ENCODE measurements around the gene CCDC15.

Gene CCDC15

GRCh38 chr11:125071435-125071834 is 117.4 kb downstream of the CCDC15 start:
- no peak for DNase-seq

DNA sequence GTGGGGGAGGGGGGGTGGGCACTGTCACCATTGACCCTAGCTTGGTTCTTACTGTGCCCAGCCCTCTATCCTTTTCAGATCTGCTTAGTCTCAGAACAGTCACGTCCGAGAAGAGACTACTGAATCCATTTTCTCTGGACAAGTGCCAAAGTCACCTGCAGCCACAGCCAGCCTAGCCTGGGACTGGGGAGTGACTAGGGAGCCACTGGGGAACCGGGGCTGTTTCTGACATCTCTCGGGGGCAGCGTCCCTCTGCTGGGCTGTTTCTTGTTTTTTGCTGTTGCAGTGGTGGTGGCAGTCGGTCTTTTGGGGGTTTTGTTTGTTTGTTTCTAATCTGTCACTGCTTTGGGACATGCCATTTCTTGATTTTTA is 117.8 kb downstream of the CCDC15 start:
- DNase-seq, result no peak

DNA sequence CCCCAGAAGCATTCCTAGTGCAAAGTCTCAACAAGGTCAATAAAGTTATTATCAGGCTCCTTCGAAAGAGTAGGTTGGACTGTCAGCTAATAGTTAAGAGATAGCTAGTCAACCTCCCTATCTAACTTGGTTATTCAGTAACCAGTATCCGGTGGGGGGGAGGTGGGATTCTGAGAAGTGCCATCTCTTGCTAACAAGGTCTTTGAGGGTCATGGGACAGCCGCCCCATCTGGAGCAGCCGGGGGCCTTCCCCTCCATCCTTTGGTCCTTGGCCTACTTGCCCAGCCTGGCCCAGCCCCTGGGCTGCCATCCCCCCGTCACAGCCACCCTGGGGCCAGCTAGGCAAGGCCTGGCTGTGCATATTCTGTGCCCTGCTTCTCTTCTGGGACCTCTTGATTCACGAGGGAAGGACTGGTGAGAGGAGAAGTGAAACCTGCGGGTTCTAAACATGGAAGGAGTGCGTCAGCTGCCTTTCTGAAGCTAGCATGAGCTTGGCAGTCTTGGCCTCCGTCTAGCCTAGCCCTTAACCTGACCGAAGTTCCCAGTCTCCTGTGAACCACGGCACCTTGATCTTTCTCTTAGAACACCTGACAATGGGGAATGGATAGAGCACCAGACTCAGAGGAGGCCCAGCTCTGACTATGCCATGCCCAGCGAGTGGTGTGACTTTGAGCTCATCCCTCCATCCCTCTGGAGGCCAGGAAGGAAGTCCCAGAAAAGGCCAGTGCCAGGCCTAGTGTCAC is 118.4 kb downstream of the CCDC15 start:
- DNase-seq, result no peak

DNA sequence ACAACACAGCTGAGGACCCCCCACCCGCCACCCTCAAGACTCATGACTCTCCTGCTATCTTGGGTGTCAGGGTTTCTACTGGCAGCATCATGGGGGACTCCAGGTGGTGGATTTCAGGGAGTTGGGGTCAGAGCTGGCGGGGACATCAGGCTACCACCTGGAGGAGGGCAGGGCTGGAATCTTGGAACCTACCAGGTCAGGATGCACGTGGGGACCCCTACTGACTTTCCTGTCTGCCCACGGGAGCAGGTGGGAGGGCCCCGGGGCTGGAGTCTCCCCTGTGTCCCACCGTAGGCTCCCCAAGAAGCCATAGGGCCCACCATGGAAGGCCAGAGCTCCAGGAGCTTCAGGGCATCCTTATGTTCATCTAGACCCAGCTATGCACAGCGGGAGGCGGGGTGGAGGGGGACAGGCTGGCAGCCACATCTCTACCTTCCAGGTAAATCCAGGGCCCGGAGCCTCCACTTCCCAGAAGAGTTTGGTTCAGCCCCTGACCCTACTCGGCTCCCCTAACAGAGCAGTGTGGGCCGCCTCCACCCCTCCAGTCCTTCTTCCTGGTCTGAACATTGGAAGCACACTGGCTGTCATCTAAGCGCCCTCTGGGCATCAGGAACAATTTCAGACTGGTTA is 119.1 kb downstream of the CCDC15 start:
- no peak for DNase-seq

- no peak for DNase-seq
These were observed 119.8 kb downstream of the CCDC15 start for GRCh38 chr11:125073616-125074483.

DNA sequence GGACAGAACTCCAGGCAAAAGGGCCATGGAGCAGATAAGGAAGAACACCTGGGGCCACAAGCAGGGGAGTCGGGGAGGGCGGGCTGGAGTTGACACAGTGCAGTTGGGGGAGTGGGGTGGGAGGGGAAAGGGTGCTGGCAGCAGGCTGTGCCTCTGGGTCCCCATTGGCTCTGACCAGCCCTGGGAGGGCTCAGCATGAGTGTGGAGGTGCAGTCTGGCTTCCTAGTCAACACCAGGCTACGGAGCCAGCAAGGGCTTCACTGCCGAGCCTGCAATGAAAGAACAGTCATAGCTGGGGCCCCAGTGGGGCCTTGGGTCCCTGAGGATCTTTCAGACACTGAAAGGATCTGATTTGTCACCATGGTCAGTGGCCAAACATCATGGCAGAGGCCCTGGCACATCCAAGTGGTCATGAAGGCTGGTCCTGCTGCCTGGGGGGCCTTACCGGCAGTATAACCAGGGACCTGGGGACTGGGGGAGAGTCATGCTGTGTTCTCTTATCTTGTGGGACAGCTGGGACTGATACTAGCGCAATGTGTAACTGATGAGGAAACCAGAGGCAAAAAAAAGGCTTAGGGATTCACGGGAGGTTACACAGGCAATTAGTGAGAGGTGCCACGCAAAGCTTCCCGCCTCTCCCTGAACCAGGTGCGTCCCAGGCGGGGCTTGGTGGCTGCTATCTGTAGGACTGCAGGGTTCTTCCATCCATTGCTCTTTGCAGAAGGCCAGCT is 120.7 kb downstream of the CCDC15 start:
- DNase-seq, result no peak

DNA sequence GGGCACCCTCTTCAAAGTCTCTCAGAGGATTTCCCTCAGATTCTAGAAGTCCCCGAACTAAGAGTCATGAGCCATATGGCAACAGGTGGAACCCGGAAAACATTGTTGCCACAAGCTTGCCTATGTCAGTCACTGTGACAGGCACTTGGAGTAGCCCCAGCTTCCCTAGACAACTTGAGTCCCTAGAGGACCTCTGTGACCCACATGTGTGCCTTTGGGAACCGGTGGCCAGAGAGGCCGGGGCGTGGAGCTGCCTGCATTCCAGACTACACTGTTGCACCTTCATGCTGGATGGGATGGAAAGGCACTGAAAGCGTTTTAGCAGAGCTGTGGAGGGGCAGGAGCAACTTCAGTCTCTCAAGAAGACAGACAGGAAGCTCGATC is 121.2 kb downstream of the CCDC15 start:
- DNase-seq, result no peak

DNA sequence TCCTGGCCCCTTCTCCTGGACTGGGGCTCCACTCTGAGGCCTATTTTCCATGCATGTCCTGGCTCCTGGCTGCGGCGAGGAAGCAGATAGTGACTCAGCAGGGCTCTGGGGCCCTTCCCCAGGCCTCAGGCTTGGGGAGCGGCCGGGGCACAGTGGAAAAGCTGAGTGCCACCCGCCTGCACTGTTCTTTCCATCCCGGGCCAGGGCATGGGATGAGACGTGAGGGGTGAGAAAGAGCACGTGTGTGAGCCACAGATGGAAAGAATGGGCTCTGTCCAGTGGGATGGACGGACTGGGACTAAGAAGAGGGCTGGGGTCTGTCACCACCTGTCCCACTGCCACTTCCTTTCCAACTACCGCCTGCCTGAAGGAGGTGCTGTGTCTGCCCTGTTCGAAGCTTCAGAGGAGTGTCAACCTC is 121.9 kb downstream of the CCDC15 start:
- DNase-seq, result no peak

DNA sequence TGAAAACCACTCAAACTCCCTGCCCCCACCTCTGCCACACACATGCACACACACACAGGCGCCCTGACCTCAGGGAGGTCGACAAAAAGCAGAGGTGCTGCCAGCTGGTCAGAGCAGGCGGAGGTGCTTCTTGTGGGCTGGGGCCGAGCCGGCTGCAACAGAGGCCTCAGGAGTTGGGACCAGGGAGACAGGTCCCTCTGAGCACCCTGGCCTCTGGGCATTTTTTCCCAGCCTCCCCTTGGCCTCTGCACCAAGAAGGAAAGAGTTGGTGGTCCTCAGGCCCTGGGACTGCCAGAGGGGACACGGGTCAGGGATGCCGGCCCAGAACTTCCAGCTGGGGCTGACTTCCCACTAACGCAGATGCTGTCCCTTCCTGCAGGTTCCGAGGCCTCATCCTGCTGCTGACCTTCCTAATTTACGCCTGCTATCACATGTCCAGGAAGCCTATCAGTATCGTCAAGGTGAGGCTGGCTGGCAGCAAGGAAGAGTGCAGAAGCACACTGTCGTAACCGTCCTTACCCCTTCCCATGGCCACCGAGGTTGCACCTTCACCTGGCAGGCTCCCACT is 122.5 kb downstream of the CCDC15 start:
- no peak for DNase-seq

- DNase-seq, result no peak
These were observed 124.0 kb downstream of the CCDC15 start for GRCh38 chr11:125078016-125078415.

DNA sequence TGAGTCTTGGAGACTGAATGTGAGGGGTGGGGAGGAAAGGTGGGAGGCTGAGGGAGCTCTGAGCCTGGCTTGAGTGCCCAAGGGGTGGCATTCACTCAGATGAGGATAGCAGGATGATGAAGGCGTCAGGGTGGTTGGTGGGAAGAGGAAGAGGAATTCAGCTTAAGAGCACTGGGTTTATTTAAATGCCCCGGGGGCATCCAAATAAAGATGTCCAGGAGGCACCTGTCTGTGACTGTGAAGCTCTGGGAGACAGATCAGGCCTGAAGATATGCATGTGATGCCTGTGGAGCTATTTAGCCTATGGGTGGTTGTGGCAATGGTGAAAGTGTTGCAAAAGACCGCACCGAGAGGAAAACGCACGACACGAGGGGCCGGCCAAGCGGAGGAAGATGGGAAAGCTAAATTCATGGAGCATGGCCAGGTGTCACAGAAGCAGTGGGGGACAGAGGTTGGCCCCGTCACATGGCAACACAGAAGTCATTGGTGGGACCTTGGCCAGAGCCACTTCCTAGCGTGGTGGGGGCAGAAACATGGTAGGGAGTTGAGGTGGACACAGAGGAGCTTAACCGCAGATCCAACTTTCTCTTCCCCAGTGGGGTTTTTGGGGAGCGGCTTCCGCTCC is 124.6 kb downstream of the CCDC15 start:
- DNase-seq, result no peak

DNA sequence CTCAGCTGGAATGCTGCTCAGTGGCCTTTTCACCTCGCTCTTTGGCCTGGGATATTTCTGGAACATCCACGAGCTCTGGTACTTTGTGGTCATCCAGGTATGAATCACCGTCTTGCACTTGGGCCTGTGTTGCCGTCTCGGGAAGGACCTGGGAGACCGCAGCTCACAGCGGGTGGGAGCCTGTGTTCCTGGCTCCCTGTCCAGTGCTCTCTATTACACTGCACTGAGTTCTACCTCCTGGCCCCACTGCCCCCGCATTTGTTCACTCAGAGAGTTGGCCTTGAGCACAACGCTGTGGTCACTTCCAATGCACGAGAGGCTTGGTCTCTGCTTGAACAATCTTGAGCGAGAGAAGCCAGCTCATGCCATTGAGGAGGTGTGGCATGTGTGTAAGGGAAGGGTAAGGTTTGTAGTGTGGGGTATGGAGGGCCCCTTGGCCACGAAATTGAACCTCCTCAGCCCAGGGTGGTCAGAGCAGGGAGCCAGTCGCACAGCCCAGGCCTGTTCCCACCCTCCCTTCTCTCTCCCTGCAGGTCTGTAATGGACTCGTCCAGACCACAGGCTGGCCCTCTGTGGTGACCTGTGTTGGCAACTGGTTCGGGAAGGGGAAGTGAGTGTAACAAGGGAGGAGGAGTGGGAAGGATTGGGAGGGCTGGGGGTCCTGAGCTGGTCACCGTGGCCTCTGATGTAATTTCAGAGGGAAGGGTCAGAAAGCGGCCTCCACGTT is 125.3 kb downstream of the CCDC15 start:
- no peak for DNase-seq

GRCh38 chr11:125079878-125080530 is 126.0 kb downstream of the CCDC15 start:
- no peak for DNase-seq

GRCh38 chr11:125080531-125080911 is 126.5 kb downstream of the CCDC15 start:
- DNase-seq, result no peak

DNA sequence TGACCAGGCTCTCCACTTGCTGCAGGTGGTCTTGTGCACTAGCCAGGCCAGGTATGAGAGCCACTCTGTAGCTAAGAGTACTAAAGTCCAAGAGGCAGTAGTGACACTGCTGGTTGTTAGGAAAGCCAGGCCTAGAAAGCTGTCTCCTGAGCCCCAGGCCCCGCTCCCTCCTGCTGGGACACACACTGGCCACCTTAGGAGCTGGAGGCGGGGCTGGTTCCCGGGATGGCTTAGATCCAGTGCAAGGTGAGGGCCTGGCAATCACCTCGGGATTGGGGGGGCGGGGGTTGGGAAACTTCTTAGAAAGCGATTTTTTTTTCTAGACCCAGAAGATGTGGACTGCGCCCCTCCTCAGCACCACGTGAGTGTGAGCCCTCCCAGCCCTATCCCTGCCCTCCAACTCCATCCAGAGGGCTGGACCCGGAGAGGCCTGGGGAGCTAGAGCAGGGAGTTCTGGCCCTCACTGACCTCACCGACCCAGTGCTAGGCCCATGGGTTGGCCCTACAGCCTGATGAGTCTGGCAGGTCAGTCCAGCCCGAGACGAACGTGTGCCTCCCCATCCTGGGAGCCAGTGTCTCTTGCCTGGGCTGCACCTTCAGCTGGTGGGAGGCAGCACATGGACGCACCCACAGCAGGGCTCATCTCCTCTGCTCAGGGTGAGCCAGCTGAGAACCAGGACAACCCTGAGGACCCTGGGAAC is 127.2 kb downstream of the CCDC15 start:
- DNase-seq, result no peak

DNA sequence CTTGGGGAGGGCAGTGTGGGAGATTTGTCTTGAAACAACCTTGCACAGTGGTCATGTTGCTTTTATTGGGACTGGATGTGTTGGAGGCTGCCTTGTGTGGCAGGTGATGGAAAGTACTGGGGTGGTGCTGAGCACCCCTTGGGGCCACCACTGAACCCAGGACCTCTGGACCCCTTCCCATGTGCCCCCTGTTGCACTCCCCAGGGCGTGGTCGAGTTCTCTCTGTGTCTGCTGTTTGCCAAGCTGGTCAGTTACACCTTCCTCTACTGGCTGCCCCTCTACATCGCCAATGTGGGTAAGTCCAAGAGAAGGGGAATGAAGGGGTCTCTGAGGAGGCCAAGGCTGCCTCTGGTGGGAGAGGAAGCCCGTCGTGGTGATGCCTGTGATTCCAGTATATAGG is 128.0 kb downstream of the CCDC15 start:
- no peak for DNase-seq

DNA sequence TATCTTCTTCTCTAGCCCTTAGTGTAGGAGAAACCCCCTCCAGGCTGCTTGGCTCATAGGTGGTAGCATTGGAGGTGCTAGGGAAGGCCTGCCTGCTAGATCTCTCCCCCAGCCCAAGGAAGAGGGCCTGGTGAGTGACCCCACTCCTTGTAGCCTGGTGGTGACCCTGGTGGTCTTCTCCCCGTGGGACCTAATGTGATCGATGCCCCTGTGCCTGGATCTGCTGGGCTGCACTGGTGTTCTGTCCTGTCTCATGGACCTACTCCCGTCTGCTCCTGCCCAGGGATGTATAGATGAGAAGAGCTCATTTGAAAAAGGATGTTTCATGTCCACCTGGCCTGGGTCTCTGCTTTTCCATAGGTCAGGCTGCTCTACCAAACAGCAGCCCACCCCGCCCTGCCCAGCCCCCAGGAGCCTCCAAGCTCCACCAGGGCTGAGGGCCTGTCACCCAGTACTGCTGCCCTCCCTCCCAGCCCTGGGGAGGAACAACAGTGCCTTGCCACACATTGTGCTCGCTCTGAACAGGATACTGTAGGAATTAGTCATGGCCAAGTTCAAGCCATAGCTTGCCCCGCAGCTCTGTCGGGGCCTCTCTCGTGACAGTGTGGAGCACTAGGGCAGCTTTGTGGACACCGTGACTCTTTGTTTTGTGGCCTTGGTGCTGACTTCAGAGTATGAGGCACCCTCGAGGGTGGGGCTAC is 128.8 kb downstream of the CCDC15 start:
- DNase-seq, result no peak

GRCh38 chr11:125083312-125084056 is 129.5 kb downstream of the CCDC15 start:
- DNase-seq, result no peak

DNA sequence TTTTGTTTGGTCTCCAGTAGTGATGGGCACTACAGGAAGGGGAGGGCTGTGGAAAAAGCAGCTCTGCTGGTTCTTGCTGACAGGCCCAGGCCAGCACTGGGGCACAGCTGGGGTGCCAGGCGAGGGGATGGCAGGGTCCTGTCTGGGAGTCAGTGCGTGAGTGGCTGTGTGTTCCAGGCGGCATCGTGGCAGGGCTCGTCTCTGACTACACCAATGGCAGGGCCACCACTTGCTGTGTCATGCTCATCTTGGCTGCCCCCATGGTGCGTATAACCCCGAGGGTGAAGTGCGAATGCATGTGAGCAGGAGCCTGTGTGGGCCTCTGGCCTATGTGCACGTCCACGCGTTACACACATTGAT is 130.0 kb downstream of the CCDC15 start:
- no peak for DNase-seq
